Measurements from ENCODE around the gene SELPLG. TPM values are rescaled to one million over a fixed set of nuclear protein-coding genes. Genes with fewer than 3 reads are reported as not detected.

Gene SELPLG
- total and polyA plus RNA-seq, 2 experiments from 2014 or later, result 4.4 to 6.7 TPM

DNA sequence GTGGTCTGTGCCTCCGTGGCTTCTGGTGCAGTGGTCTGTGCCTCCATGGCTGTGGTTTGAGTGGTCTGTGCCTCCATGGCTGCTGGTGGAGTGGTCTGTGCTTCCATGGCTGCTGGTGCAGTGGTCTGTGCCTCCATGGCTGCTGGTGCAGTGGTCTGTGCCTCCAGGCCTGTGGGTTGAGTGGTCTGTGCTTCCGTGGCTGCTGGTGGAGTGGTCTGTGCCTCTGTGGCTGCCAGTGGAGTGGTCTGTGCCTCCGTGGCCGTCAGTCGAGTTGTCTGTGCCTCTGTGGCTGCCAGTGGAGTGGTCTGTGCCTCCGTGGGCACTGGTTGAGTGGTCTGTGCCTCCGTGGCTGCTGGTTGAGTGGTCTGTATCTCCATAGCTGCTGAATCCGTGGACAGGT is 10.1 kb downstream of the SELPLG start:
- Histone ChIP-seq H3K4me3 (no peak overlapping the region), H3K36me3 (ENCODE audit: low read depth) (no peaks in the 10 kb centered on the region), H2AFZ (no peak overlapping the region), H3K4me1 (ENCODE audit: insufficient read depth) (peaks cover 9% of the 10 kb centered on the region), H3K4me2 (ENCODE audit: unreplicated experiment) (no peak overlapping the region), H3K9me3 (ENCODE audit: low read depth) (no peaks in the 10 kb centered on the region), H3K27me3 (replicated peaks; ENCODE audit: insufficient read depth) (no peaks in the 10 kb centered on the region), H3F3A (ENCODE audit: insufficient read depth) (peaks cover 18% of the 10 kb centered on the region; the same call in 1 of the 2 replicates), H3K9ac (no peak overlapping the region), H3K79me2 (ENCODE audit: insufficient read depth) (no peaks in the 10 kb centered on the region), H3K27ac (no peak overlapping the region), H3K9me2 (ENCODE audit: insufficient read depth) (no peaks in the 10 kb centered on the region), H4K20me1 (ENCODE audit: insufficient read depth) (no peaks in the 10 kb centered on the region)
- in situ Hi-C loops (cut with MboI), result no loop called here
- TF ChIP-seq EZH2 (IDR thresholded peaks at IDR 0.05; ENCODE audit: insufficient read depth, poor library complexity, severe bottlenecking), result no peak
- no peak for TF ChIP-seq EZH2phosphoT487 (IDR thresholded peaks at IDR 0.05; ENCODE audit: insufficient read depth, low read depth)
- DNase-seq, result no peak
- WGBS, 2 experiments (ENCODE audit: low coverage in 1 of 2, low lambda C conversion rate in 2 of 2, missing lambda C conversion rate in 2 of 2), result 90 to 98% methylated on average over 8 of the region's 8 CpGs

DNA sequence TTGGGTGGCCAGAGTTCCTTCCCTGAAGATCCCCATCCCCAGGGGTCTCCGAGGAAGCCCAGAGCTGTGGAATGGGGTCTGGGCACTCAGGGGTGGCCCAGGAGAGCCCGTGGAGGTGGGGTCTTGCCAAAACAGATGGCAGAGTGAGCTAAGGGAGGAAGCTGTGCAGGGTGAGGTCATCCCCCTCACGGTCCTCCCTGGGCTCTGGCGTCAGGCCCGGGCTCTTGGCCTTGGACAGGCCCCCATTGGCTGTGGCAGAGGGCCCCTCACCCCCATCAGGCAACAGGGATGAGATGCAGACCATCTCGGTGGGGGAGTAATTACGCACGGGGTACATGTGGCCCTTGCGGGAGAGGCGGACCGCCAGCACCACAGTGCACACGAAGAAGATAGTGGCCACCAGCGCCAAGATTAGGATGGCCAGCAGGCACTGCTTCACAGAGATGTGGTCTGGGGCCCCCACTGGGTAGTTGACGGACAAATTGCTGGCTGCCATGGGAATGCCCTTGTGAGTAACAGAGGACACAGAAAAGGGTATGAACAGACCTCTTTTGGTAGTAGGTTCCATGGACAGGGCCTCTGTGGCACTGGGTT is 10.7 kb downstream of the SELPLG start:
- Histone ChIP-seq H4K20me1 (ENCODE audit: insufficient read depth) (no peaks in the 10 kb centered on the region), H3F3A (ENCODE audit: insufficient read depth) (peaks cover 18% of the 10 kb centered on the region; the same call in 1 of the 2 replicates), H3K4me1 (ENCODE audit: insufficient read depth) (peaks cover 3% of the 10 kb centered on the region; the same call in 1 of the 2 replicates), H3K9me3 (ENCODE audit: low read depth) (no peaks in the 10 kb centered on the region), H3K4me2 (ENCODE audit: unreplicated experiment) (no peak overlapping the region), H3K27ac (no peak overlapping the region), H3K4me3 (no peak overlapping the region), H3K9me2 (ENCODE audit: insufficient read depth) (no peaks in the 10 kb centered on the region), H3K9ac (no peak overlapping the region), H3K36me3 (ENCODE audit: low read depth) (no peaks in the 10 kb centered on the region), H2AFZ (no peak overlapping the region), H3K79me2 (ENCODE audit: insufficient read depth) (no peaks in the 10 kb centered on the region), H3K27me3 (replicated peaks; ENCODE audit: insufficient read depth) (no peaks in the 10 kb centered on the region)
- in situ Hi-C loops (cut with MboI), result no loop called here
- 57 to 60% methylated on average over 14 of the region's 14 CpGs for WGBS, 2 experiments (ENCODE audit: low coverage in 1 of 2, low lambda C conversion rate in 2 of 2, missing lambda C conversion rate in 2 of 2)
- DNase-seq, result no peak
- TF ChIP-seq EZH2phosphoT487 (IDR thresholded peaks at IDR 0.05; ENCODE audit: insufficient read depth, low read depth), result no peak
- TF ChIP-seq EZH2 (IDR thresholded peaks at IDR 0.05; ENCODE audit: insufficient read depth, poor library complexity, severe bottlenecking), result no peak

DNA sequence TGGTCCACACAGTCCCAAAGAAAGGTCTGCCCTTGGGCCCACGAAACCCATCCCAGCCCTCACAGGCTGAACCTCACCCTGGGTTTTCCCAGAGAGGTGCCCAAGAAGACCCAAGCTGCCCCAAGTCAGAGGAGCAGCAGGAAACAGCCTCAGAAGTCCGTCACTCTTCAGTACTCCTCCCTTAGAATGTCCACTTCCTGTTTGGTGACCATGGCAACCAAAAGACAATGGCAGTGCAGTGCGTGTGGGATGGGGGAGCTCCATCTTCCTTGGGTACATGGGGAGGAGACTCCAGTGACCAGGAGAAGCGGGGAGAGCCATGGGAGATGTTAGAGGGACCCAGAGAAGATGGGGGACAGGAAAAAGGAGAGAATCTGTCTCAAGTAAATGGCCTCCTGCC is 11.3 kb downstream of the SELPLG start:
- Histone ChIP-seq H3K9ac (no peak overlapping the region), H2AFZ (no peak overlapping the region), H3K4me1 (ENCODE audit: insufficient read depth) (peaks cover 3% of the 10 kb centered on the region; the same call in 1 of the 2 replicates), H3K4me2 (ENCODE audit: unreplicated experiment) (no peak overlapping the region), H3K27me3 (replicated peaks; ENCODE audit: insufficient read depth) (no peaks in the 10 kb centered on the region), H3K9me3 (ENCODE audit: low read depth) (no peaks in the 10 kb centered on the region), H4K20me1 (ENCODE audit: insufficient read depth) (no peaks in the 10 kb centered on the region), H3K36me3 (ENCODE audit: low read depth) (no peaks in the 10 kb centered on the region), H3K4me3 (no peak overlapping the region), H3K9me2 (ENCODE audit: insufficient read depth) (no peaks in the 10 kb centered on the region), H3K27ac (no peak overlapping the region), H3K79me2 (ENCODE audit: insufficient read depth) (no peaks in the 10 kb centered on the region), H3F3A (ENCODE audit: insufficient read depth) (peaks cover 23% of the 10 kb centered on the region; the same call in 1 of the 2 replicates)
- no peak for DNase-seq
- in situ Hi-C loops (cut with MboI), result no loop called here
- 73 to 76% methylated on average over 4 of the region's 4 CpGs for WGBS, 2 experiments (ENCODE audit: low coverage in 1 of 2, low lambda C conversion rate in 2 of 2, missing lambda C conversion rate in 2 of 2)
- TF ChIP-seq EZH2phosphoT487 (IDR thresholded peaks at IDR 0.05; ENCODE audit: insufficient read depth, low read depth) (no peak), EZH2 (IDR thresholded peaks at IDR 0.05; ENCODE audit: insufficient read depth, poor library complexity, severe bottlenecking) (no peak)

DNA sequence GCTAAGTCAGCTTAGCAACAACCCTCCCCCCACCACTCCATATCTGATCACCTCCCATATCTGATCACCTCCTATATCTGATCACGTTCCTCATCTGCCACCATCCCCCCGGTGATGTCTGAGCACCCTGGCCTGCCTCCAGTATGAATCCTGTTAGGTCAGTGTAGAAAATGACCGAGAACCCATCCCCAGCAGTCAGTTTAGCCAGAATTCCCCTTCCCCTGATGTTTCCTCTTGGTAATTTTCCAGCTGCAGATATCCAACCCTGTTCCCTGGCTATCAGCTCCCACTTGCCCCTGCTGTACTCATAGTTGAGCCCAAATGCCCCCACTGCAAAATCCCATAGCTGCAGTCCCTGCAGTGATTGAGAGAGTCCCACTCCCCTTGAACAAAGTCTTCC is 12.5 kb downstream of the SELPLG start:
- no peaks in the 10 kb centered on the region for H4K20me1 ChIP-seq (ENCODE audit: insufficient read depth)
- no peak overlapping the region for H3K4me3 ChIP-seq
- TF ChIP-seq EZH2 (IDR thresholded peaks at IDR 0.05; ENCODE audit: insufficient read depth, poor library complexity, severe bottlenecking) (no peak), EZH2phosphoT487 (IDR thresholded peaks at IDR 0.05; ENCODE audit: insufficient read depth, low read depth) (no peak)
- H3K9me2 ChIP-seq (ENCODE audit: insufficient read depth), result no peaks in the 10 kb centered on the region
- peaks cover 19% of the 10 kb centered on the region; the same call in 1 of the 2 replicates for H3F3A ChIP-seq (ENCODE audit: insufficient read depth)
- no peaks in the 10 kb centered on the region for H3K36me3 ChIP-seq (ENCODE audit: low read depth)
- peaks cover 11% of the 10 kb centered on the region; the same call in 1 of the 2 replicates for H3K4me1 ChIP-seq (ENCODE audit: insufficient read depth)
- H3K27ac ChIP-seq, result no peak overlapping the region
- no peak overlapping the region for H2AFZ ChIP-seq
- no peaks in the 10 kb centered on the region for H3K27me3 ChIP-seq (replicated peaks; ENCODE audit: insufficient read depth)
- in situ Hi-C loops (cut with MboI), result no loop called here
- no peak for DNase-seq
- H3K9me3 ChIP-seq (ENCODE audit: low read depth), result no peaks in the 10 kb centered on the region
- no peak overlapping the region for H3K4me2 ChIP-seq (ENCODE audit: unreplicated experiment)
- H3K79me2 ChIP-seq (ENCODE audit: insufficient read depth), result no peaks in the 10 kb centered on the region
- H3K9ac ChIP-seq, result no peak overlapping the region
- WGBS, 2 experiments (ENCODE audit: low coverage in 1 of 2, low lambda C conversion rate in 2 of 2, missing lambda C conversion rate in 2 of 2), result 96 to 100% methylated on average over 3 of the region's 3 CpGs

All from GM23248 (cell line).